OCI-M2 (cell line): ENCODE data around the gene ASB7.

Experiments used
- DNase-seq: peaks from one replicate; lab custom pipeline; 2025; ENCODE audit not compliant: unreplicated experiment; lab: John Stamatoyannopoulos, UW

ASB7 gene

GRCh38 chr15:100683434-100683833 lies 81.0 kb downstream of the ASB7 start:
- no peak for DNase-seq

- no peak for DNase-seq
These were observed 82.2 kb downstream of the ASB7 start for GRCh38 chr15:100684591-100684990.

GRCh38 chr15:100686021-100686724 lies 83.8 kb downstream of the ASB7 start:
- no peak for DNase-seq

- DNase-seq: no peak
These were observed 84.5 kb downstream of the ASB7 start for GRCh38 chr15:100686725-100687473.

- DNase-seq: no peak
These were observed 85.3 kb downstream of the ASB7 start for GRCh38 chr15:100687582-100688141.

- DNase-seq: no peak
These were observed 86.2 kb downstream of the ASB7 start for GRCh38 chr15:100688549-100689120.

GRCh38 chr15:100689131-100689899 lies 86.9 kb downstream of the ASB7 start:
- DNase-seq: no peak

- no peak for DNase-seq
These were observed 87.8 kb downstream of the ASB7 start for GRCh38 chr15:100690032-100690794.

GRCh38 chr15:100690795-100691158 lies 88.4 kb downstream of the ASB7 start:
- no peak for DNase-seq

- DNase-seq: no peak
These were observed 88.9 kb downstream of the ASB7 start for GRCh38 chr15:100691321-100691720.

GRCh38 chr15:100692246-100692645 lies 89.9 kb downstream of the ASB7 start:
- DNase-seq: no peak

GRCh38 chr15:100692671-100693070 lies 90.3 kb downstream of the ASB7 start:
- no peak for DNase-seq

- DNase-seq: no peak
These were observed 91.1 kb downstream of the ASB7 start for GRCh38 chr15:100693451-100693850.

GRCh38 chr15:100694381-100695021 lies 92.1 kb downstream of the ASB7 start:
- DNase-seq: no peak

GRCh38 chr15:100695048-100695447 lies 92.7 kb downstream of the ASB7 start:
- DNase-seq: no peak

GRCh38 chr15:100696452-100696851 lies 94.1 kb downstream of the ASB7 start:
- DNase-seq: no peak
